ENCODE results near the gene PLXNB3. TPM values are rescaled to one million over a fixed set of nuclear protein-coding genes. Genes with fewer than 3 reads are reported as not detected.
"Not testable (repeated sequence)": the region's sequence is repeated elsewhere in the genome, so short reads cannot be mapped to it uniquely, and the experiment has no call there.

Gene PLXNB3
- total RNA-seq, 2 experiments from 2014 or later, result 1.3 to 2.1 TPM

DNA sequence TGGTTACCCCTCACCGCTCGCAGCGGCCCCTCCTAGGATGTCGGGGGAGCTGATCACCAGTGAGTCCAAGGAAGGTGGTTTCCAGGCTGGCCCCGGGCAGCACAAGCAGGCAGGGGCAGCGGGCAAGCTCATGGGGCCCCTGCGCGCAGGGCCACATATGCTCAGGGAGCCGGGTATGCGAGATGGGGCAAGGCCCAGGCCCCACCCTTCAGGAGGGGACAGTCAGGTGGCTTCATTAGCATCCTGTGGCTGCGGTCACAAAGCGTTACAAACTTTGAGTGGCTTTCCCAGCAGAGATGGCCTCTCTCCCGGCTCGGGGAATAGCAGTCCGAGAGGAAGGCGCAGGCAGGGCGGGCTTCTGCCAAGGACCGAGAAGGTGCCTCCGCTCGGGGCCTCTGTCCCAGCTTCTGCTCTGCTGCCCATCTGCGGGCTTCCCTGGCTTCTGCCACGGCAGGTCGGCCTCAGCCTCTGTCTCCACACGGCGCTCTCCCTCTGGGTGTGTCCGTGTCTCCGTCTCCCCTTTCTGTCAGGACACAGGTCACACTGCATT, 25.9 kb upstream of the PLXNB3 start:
- Mint-ChIP-seq H3K4me1 (peaks cover 21% of the 10 kb centered on the region), H3K27ac (no peak overlapping the region), H3K4me3 (no peak overlapping the region), H3K36me3 (peaks cover 15% of the 10 kb centered on the region), H3K27me3 (no peaks in the 10 kb centered on the region), H3K9me3 (no peaks in the 10 kb centered on the region)
- no peak for ATAC-seq (ENCODE audit: low read depth)
- DNase-seq, result no peak
- POLR2A ChIA-PET, result no interaction called here

DNA sequence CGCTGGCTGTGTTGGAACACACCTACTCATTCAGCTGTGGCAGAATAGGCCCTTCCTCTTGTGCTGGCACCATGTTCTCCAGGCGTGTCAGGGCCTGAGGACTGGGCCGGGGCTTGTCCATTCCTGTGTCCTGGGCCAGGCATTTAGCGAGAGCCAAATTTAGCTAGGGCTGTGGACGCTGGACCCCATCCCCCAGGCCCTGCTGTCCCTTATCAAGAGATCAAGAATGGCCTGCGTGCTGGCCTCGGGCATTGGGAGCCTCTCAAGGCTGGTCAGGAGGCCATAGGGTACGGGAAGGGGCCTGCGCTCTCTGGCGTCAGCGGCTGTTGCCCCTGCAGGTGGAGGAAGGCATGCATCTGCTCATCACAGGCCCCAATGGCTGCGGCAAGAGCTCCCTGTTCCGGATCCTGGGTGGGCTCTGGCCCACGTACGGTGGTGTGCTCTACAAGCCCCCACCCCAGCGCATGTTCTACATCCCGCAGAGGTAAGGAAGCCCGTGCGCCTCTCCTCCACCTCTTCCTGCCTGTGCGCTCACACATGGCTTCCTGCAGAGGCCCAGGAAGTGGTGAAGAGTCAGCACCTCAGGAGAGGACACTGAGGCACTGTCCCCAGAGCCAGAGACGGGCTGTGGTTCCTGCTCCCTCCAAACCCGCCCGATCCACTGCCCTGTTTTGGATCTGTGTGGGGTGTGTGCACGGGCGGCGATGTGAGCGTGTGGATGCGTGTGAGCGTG, 24.1 kb upstream of the PLXNB3 start:
- peak overlapping the region; percentile 90 for H3K27ac Mint-ChIP-seq
- peaks cover 2% of the 10 kb centered on the region for H3K27me3 Mint-ChIP-seq
- no peaks in the 10 kb centered on the region for H3K9me3 Mint-ChIP-seq
- peak overlapping the region; percentile 76 for H3K4me3 Mint-ChIP-seq
- DNase-seq (peak; percentile 46), ATAC-seq (ENCODE audit: low read depth) (peak; percentile 94)
- POLR2A ChIA-PET, result interaction anchor here (1.9 kb wide), 1 partner anchor 13 kb away, joined by 13 read pairs; no protein-coding TSS in a partner anchor
- peaks cover 11% of the 10 kb centered on the region for H3K36me3 Mint-ChIP-seq
- peaks cover 21% of the 10 kb centered on the region for H3K4me1 Mint-ChIP-seq

DNA sequence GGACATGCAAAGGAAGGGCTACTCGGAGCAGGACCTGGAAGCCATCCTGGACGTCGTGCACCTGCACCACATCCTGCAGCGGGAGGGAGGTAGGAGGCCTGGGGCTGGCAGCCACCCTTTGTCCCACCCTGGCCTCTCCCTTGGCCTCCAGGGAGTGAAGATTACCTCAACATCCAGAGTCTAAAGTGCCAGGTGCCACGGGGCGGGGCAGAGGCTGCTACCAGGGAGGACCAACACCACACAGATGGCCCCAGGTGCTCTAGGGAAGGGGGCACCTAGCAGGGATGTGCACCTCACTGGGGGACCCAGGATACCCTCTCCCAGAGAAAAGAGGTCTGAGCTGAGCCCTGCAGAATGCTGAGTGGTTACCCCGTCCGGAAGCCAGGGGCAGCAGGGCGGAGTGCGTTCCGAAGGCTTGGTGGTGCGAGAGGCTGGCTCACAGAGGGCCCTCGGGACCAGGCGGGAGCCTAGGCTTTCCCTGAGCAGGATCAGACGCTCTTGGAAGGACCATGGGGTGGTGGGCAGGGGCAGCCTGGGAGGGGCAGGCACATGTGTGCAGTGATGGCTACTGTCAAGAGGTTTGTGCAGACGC, 23.3 kb upstream of the PLXNB3 start:
- Mint-ChIP-seq H3K27me3 (peaks cover 3% of the 10 kb centered on the region), H3K4me1 (peaks cover 13% of the 10 kb centered on the region), H3K27ac (peak overlapping the region; percentile 90), H3K36me3 (peaks cover 4% of the 10 kb centered on the region), H3K9me3 (no peaks in the 10 kb centered on the region), H3K4me3 (peak overlapping the region; percentile 76)
- DNase-seq (no peak), ATAC-seq (ENCODE audit: low read depth) (peak; percentile 6)
- POLR2A ChIA-PET, result interaction anchor here (1.9 kb wide), 1 partner anchor 14 kb away, joined by 13 read pairs; no protein-coding TSS in a partner anchor

DNA sequence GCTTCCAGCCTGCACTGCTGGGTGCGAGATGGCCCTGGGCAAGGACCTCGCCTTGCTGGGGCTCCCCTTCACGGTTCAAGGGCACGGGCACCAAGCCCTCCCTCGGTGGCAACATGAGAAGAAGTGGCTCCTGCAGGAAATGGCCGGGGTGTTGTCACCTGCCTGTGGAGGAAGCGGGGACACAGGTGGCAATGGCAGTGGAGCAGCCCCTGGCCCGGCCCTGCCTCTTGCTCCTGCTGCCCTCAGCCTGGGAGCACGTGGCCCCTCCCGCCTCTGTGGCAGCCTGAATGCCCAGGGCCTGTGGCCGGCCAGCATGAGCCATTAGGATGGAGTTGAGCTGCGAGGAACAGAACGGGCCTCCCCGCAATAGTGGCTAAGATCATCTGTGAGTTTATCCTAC, 22.6 kb upstream of the PLXNB3 start:
- Mint-ChIP-seq H3K27me3 (peaks cover 7% of the 10 kb centered on the region), H3K36me3 (peaks cover 4% of the 10 kb centered on the region), H3K4me3 (peak overlapping the region; percentile 65), H3K9me3 (no peaks in the 10 kb centered on the region), H3K4me1 (peaks cover 13% of the 10 kb centered on the region), H3K27ac (peak overlapping the region; percentile 90)
- ATAC-seq (ENCODE audit: low read depth) (no peak), DNase-seq (no peak)
- POLR2A ChIA-PET, result no interaction called here

DNA sequence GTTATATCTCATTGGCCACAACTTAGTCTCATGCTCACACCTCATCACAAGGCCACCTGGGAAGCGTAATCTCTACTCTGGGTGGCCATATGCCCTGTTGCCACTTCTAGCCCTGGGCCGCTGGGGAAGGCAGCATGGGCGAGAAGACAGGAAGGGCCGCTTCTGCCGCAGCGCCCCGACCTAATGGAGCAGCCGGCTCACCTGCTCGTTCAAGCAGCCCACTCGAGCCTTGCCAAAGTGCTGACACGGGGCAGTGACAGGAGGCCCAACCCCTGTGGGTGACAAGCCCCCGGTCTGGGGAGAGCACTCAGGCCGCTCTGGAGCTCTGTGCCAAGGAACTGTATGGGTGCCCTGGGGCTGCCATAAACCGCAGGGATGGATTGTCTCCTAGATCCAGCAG, 21.9 kb upstream of the PLXNB3 start:
- POLR2A ChIA-PET; DNase-seq; H3K27me3 Mint-ChIP-seq; H3K4me3 Mint-ChIP-seq; H3K27ac Mint-ChIP-seq; H3K36me3 Mint-ChIP-seq; H3K9me3 Mint-ChIP-seq; ATAC-seq (ENCODE audit: low read depth): not testable (repeated sequence)
- H3K4me1 Mint-ChIP-seq, result peaks cover 13% of the 10 kb centered on the region

DNA sequence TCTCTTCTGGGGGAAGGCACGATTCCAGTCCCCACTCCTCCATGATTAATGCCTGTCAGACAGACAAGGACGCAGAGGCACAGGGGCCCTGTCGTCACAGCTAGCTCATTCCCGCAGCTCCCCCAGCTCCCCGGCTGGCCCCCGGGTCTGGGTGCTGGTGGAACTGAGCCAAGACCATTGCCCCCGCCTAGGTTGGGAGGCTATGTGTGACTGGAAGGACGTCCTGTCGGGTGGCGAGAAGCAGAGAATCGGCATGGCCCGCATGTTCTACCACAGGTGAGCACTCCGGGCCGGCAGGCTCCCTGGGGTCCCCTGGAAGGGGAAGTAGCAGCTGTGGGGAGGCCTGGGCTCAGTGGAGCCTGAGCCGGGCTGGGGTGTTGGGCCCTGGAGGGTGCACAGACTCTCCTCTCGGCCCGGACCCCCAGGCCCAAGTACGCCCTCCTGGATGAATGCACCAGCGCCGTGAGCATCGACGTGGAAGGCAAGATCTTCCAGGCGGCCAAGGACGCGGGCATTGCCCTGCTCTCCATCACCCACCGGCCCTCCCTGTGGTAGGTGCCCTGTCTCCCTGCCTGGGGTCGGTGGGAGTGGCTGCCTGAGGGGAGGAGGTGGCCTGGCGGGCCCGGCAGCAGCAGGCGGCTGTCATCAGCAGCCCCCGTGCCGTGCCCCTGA, 21.1 kb upstream of the PLXNB3 start:
- H3K27me3 Mint-ChIP-seq; ATAC-seq (ENCODE audit: low read depth); H3K27ac Mint-ChIP-seq; POLR2A ChIA-PET; DNase-seq; H3K9me3 Mint-ChIP-seq; H3K36me3 Mint-ChIP-seq; H3K4me3 Mint-ChIP-seq: not testable (repeated sequence)
- peaks cover 13% of the 10 kb centered on the region for H3K4me1 Mint-ChIP-seq

DNA sequence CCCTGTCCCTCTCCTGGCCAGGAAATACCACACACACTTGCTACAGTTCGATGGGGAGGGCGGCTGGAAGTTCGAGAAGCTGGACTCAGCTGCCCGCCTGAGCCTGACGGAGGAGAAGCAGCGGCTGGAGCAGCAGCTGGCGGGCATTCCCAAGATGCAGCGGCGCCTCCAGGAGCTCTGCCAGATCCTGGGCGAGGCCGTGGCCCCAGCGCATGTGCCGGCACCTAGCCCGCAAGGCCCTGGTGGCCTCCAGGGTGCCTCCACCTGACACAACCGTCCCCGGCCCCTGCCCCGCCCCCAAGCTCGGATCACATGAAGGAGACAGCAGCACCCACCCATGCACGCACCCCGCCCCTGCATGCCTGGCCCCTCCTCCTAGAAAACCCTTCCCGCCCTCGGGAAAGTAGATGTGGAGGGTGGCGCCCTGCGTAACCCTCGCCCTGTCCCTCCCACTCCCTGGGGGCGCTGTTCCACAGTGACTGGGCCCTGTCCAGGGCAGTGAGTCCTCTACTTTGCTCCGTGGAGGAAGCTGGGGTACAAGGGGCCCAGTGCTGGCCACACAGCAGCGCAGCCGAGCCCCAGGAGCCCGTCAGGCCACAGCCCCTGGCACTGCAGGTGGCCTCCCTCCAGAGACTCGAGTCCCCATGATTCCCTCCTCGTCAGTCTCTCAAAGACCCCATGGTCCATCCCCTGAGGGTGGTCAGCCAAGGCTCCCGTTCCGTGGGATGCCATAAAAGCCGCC, 20.4 kb upstream of the PLXNB3 start:
- H3K9me3 Mint-ChIP-seq; H3K27ac Mint-ChIP-seq; DNase-seq; ATAC-seq (ENCODE audit: low read depth); H3K27me3 Mint-ChIP-seq; H3K4me3 Mint-ChIP-seq; POLR2A ChIA-PET; H3K36me3 Mint-ChIP-seq: not testable (repeated sequence)
- H3K4me1 Mint-ChIP-seq, result peaks cover 13% of the 10 kb centered on the region

DNA sequence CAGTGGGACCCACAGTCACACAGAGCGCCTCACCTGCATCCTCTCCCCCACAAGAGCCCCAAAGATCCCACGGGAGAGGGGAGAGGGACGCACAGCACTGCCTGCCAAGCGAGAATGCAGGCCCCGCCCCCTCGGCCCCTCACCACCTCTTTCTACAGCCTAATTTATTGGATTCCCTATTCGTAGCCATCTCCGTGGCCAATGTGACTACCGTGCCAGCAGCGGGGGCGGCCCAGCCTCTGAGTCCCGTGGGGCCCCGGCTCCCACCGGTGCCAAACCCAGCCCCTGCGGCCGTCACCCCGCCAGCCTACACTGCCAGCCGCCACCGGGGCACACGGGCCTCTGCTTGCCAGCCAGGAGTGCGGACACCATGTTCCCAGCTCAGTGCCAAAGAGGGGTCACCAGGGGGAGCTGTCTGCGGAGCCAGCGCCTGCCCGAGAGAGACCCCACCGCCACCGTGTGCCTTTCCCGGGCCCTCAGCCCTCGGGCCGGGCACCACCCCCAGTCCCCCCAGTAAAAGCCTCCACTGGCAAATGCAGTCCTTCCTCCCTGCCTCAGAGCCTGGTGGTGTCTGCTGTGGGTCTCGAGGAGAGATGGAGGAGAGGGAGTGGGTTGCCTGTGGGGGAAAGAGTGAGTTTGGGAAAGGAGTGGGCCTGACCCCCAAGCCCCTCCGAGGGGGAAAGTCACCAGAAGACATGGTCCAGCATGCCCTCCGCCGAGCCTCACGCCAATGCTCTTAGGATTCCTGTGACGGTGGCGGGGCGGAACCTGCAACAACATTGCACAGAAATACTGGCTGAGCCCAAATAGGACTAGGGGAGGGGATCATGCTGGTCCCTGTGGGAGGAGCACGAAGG, 19.6 kb upstream of the PLXNB3 start:
- H3K9me3 Mint-ChIP-seq, result no peaks in the 10 kb centered on the region
- H3K27ac Mint-ChIP-seq, result no peak overlapping the region
- no peak for DNase-seq
- H3K4me3 Mint-ChIP-seq, result no peak overlapping the region
- POLR2A ChIA-PET, result no interaction called here
- peaks cover 9% of the 10 kb centered on the region for H3K27me3 Mint-ChIP-seq
- no peak for ATAC-seq (ENCODE audit: low read depth)
- peaks cover 3% of the 10 kb centered on the region for H3K36me3 Mint-ChIP-seq
- peaks cover 12% of the 10 kb centered on the region for H3K4me1 Mint-ChIP-seq

DNA sequence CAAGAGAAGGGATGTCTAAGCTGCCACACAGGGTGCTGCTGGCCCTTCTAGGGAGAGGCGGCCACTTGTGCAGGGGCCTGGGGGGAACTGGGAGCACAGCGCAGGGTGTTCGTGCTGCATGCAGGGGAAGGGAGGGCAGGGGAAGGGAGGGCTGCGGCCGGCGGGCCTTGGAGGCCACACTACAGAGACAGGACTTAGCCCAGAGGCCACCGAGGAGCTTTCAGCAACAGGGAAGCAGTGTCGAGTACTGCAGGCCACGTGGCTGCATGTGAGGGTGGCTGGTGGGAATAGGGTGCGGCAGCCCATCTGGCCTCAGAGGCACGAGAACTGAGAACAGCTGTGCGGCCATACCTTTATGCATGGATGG, 19.0 kb upstream of the PLXNB3 start:
- H3K4me3 Mint-ChIP-seq; H3K4me1 Mint-ChIP-seq; DNase-seq; H3K9me3 Mint-ChIP-seq; POLR2A ChIA-PET; H3K27ac Mint-ChIP-seq; ATAC-seq (ENCODE audit: low read depth); H3K36me3 Mint-ChIP-seq: not testable (repeated sequence)
- peaks cover 12% of the 10 kb centered on the region for H3K27me3 Mint-ChIP-seq

DNA sequence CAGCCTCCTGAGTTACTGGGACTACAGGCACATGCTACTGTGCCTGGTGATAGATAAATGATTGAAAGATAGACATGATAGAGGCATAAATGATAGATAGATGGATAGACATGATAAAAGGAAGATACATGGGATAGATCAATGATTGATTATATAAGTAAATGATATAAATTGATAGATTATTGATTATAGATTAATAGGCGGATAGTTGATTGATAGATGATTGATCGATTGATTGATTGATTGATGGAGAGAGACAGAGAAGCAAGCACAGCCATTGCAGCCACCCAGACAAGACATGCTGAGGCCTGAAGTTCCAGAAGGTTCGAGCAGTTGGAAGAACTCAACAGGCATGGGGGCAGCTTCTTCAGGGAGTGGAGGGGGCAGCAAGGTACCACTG, 17.7 kb upstream of the PLXNB3 start:
- Mint-ChIP-seq H3K36me3 (no peaks in the 10 kb centered on the region), H3K27ac (no peak overlapping the region), H3K9me3 (no peaks in the 10 kb centered on the region), H3K27me3 (peaks cover 12% of the 10 kb centered on the region), H3K4me1 (peaks cover 3% of the 10 kb centered on the region), H3K4me3 (no peak overlapping the region)
- POLR2A ChIA-PET, result no interaction called here
- DNase-seq, result no peak
- ATAC-seq (ENCODE audit: low read depth), result no peak

DNA sequence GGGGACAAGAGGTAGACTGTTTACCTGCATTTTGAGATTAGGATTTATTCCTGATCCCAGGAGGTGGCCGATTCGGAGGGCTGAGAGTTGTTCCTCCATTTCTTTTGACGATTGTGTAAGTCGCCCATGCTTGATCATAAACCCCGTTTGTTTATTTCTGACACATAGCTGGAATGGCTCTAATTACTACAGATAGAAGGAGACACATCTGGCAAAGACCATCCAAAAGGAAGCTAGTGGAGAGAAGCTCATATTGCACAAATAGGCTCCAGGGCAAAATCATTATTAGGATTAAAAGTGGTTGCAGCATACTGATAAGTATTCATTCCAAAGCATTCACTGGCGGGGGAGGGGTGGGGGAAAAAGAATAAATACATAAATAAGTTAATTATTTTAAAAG, 17.1 kb upstream of the PLXNB3 start:
- H3K27me3 Mint-ChIP-seq, result peaks cover 12% of the 10 kb centered on the region
- H3K4me3 Mint-ChIP-seq; H3K36me3 Mint-ChIP-seq; POLR2A ChIA-PET; DNase-seq; ATAC-seq (ENCODE audit: low read depth); H3K9me3 Mint-ChIP-seq; H3K4me1 Mint-ChIP-seq; H3K27ac Mint-ChIP-seq: not testable (repeated sequence)

DNA sequence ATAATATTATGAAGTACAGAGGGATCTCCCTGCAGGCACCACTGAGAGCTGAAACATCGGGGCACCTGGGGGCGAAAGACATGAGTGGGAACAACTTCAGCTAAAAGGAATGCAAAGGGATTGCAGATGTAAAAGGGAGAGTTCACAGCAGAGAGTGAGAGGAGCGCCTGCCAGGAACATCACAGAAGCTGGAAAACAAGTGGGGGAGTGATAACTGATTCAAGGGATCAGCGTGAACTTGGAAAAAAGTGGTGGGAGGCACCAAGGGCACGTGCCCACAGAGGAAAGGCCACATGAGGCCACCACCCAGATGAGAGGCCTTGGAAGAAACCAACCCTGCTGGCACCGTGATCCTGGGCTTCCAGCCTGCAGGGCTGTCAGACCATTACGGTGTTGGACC, 15.0 kb upstream of the PLXNB3 start:
- H3K4me1 Mint-ChIP-seq; DNase-seq; ATAC-seq (ENCODE audit: low read depth); H3K4me3 Mint-ChIP-seq; POLR2A ChIA-PET; H3K36me3 Mint-ChIP-seq; H3K9me3 Mint-ChIP-seq; H3K27ac Mint-ChIP-seq: not testable (repeated sequence)
- H3K27me3 Mint-ChIP-seq, result peaks cover 15% of the 10 kb centered on the region

Data from activated naive CD8-positive, alpha-beta T cell treated with anti-CD3 and anti-CD28 coated beads, Interleukin-2, amount 10 ng/mL, durations not matched to agents 7 days and 5 days (primary cell).